ENCODE results near the gene RPH3AL.

RPH3AL gene

GRCh38 chr17:393806-394717 lies 41.5 kb upstream of the RPH3AL start:
- no peak for TF ChIP-seq CTCF (IDR thresholded peaks at IDR 0.05; ENCODE audit: control insufficient read depth, extremely low read depth, insufficient read depth)
- no peak overlapping the region for H3K4me3 ChIP-seq (ENCODE audit: low read depth, low read length)
- no peak for DNase-seq (ENCODE audit: low read depth)

GRCh38 chr17:391850-392249 lies 39.2 kb upstream of the RPH3AL start:
- no peak overlapping the region for H3K4me3 ChIP-seq (ENCODE audit: low read depth, low read length)
- DNase-seq (ENCODE audit: low read depth) = no peak
- no peak for TF ChIP-seq CTCF (IDR thresholded peaks at IDR 0.05; ENCODE audit: control insufficient read depth, extremely low read depth, insufficient read depth)

GRCh38 chr17:390025-390424 lies 37.4 kb upstream of the RPH3AL start:
- DNase-seq (ENCODE audit: low read depth) = no peak
- TF ChIP-seq CTCF (IDR thresholded peaks at IDR 0.05; ENCODE audit: control insufficient read depth, extremely low read depth, insufficient read depth) = no peak
- no peak overlapping the region for H3K4me3 ChIP-seq (ENCODE audit: low read depth, low read length)

- H3K4me3 ChIP-seq (ENCODE audit: low read depth, low read length) = no peak overlapping the region
- TF ChIP-seq CTCF (IDR thresholded peaks at IDR 0.05; ENCODE audit: control insufficient read depth, extremely low read depth, insufficient read depth) = no peak
- no peak for DNase-seq (ENCODE audit: low read depth)
Observed at GRCh38 chr17:388087-388486, 35.5 kb upstream of the RPH3AL start.

- TF ChIP-seq CTCF (IDR thresholded peaks at IDR 0.05; ENCODE audit: control insufficient read depth, extremely low read depth, insufficient read depth) = peak; percentile 88
- no peak for DNase-seq (ENCODE audit: low read depth)
- H3K4me3 ChIP-seq (ENCODE audit: low read depth, low read length) = peak overlapping the region; percentile 45
Observed at GRCh38 chr17:386141-386876, 33.7 kb upstream of the RPH3AL start.

GRCh38 chr17:385836-386140 lies 33.2 kb upstream of the RPH3AL start:
- TF ChIP-seq CTCF (IDR thresholded peaks at IDR 0.05; ENCODE audit: control insufficient read depth, extremely low read depth, insufficient read depth) = no peak
- H3K4me3 ChIP-seq (ENCODE audit: low read depth, low read length) = peak overlapping the region; percentile 45
- DNase-seq (ENCODE audit: low read depth) = no peak
